SU-DHL-6 (cell line): ENCODE data around the gene CPT1B.

ENCODE experiments used
- CTCF ChIP-seq: fragments of 200-600 bp; sonication (generic); IDR thresholded peaks from one replicate; pipeline ENCODE4 v1.5.1; 2017; ENCODE audit warnings: antibody characterized with exemption, mild to moderate bottlenecking, low read length, moderate library complexity; ENCODE audit not compliant: insufficient read depth, poor library complexity, severe bottlenecking
- EZH2phosphoT487 ChIP-seq: fragments of 200-600 bp; sonication (generic), shearing (Covaris generic); conservative IDR thresholded peaks from 2 replicates; pipeline ENCODE4 v1.6.1; 2018; ENCODE audit warnings: mild to moderate bottlenecking, antibody characterized with exemption, low read length, moderate library complexity, mixed read lengths

GRCh38 chr22:50527921-50528681, 50.1 kb downstream of the CPT1B start:
- no peak for TF ChIP-seq CTCF
- no peak for TF ChIP-seq EZH2phosphoT487
